A673 (cell line): ENCODE data around the gene RBM15.

Source experiments
- EZH2 ChIP-seq: fragments of 200-600 bp; sonication (generic); IDR thresholded peaks from 2 replicates; pipeline ENCODE4 v1.6.1; 2017; ENCODE audit warnings: borderline replicate concordance, low read depth, mild to moderate bottlenecking, mixed read lengths, antibody characterized with exemption, low read length; ENCODE audit not compliant: poor library complexity, severe bottlenecking
- TF ChIP-seq, protein P1 (sequence below): fragments of 300-800, 200-600 bp; sonication (generic); conservative IDR thresholded peaks from 2 replicates; pipeline ENCODE4 v1.5.1; 2017; ENCODE audit warnings: low read depth, mild to moderate bottlenecking, antibody characterized with exemption, low read length, moderate library complexity, mixed read lengths

DNA sequence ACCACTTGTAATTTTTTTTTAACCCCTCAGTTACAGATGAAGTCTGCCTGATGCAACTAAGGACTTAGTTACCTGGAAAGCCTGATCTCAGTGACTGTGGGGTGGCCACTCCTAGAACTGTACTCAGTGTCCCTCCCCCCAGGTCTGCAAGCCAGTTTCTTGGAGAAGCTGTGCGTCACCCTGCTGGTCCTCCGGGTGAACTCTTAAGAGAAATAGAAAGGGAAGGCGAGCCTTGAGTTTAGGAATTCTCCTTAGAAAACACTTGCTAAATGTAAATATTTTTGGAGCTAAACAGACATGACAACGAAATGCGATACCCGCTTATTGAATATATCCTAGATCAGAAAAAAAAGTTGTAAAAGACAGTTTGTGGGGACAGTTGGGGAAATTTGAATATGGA, 50.9 kb downstream of the RBM15 start:
- TF ChIP-seq, protein P1, sequence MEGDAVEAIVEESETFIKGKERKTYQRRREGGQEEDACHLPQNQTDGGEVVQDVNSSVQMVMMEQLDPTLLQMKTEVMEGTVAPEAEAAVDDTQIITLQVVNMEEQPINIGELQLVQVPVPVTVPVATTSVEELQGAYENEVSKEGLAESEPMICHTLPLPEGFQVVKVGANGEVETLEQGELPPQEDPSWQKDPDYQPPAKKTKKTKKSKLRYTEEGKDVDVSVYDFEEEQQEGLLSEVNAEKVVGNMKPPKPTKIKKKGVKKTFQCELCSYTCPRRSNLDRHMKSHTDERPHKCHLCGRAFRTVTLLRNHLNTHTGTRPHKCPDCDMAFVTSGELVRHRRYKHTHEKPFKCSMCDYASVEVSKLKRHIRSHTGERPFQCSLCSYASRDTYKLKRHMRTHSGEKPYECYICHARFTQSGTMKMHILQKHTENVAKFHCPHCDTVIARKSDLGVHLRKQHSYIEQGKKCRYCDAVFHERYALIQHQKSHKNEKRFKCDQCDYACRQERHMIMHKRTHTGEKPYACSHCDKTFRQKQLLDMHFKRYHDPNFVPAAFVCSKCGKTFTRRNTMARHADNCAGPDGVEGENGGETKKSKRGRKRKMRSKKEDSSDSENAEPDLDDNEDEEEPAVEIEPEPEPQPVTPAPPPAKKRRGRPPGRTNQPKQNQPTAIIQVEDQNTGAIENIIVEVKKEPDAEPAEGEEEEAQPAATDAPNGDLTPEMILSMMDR = no peak
- TF ChIP-seq EZH2 = no peak
